PC-3 (cell line): ENCODE measurements around the gene PSPH. TPM values are rescaled to one million over a fixed set of nuclear protein-coding genes. Genes with fewer than 3 reads are reported as not detected.
"Not testable (repeated sequence)": the region's sequence is repeated elsewhere in the genome, so short reads cannot be mapped to it uniquely, and the experiment has no call there.

ENCODE experiments used
- ATAC-seq: fragments of 200-7000 bp; cut with Tn5 transposase; 2 replicates; pipeline ENCODE4 v1.9.1; 2020; ENCODE audit warnings: mild to moderate bottlenecking, moderate library complexity
- BruUV-seq: library from RNA; stranded (reverse); fragments of 400-500 nt; replicated peaks from 2 replicates; lab custom pipeline; 2021; lab: Mats Ljungman, UMichigan
- CTCF ChIA-PET: fragments of 300-600 bp; sonication (Branson Sonifier 250); formaldehyde crosslinking; loops from one replicate; lab custom pipeline; 2022; ENCODE audit warnings: antibody characterized with exemption; lab: Charles Lee
- POLR2A ChIA-PET: fragments of 300-600 bp; sonication (Branson Sonifier 250); formaldehyde crosslinking; loops from one replicate; lab custom pipeline; 2022; ENCODE audit warnings: antibody characterized with exemption; ENCODE audit not compliant: unreplicated experiment; lab: Charles Lee
- DNase-seq: peaks from one replicate; pipeline ENCODE4 v3.0.0-alpha.2; 2015
- H2AFZ ChIP-seq: fragments of 300-600 bp; sonication (generic); 2 replicates; pipeline ENCODE4 v1.6.0; 2016; ENCODE audit warnings: antibody characterized with exemption, low read length
- H3F3A ChIP-seq: fragments of 300-600 bp; sonication (generic); one replicate; pipeline ENCODE4 v1.6.0; 2017; ENCODE audit warnings: antibody characterized with exemption, low read length, control low read depth, mild to moderate bottlenecking; ENCODE audit not compliant: unreplicated experiment
- H3K27ac ChIP-seq: fragments of 300-600 bp; sonication (generic); 2 replicates; pipeline ENCODE4 v1.5.1; 2016; ENCODE audit warnings: mild to moderate bottlenecking, low read length
- H3K27me3 ChIP-seq: fragments of 300-600 bp; sonication (generic); 2 replicates; pipeline ENCODE4 v1.6.1; 2016; ENCODE audit warnings: low read length, mixed read lengths
- H3K36me3 ChIP-seq: fragments of 300-600 bp; sonication (generic); 2 replicates; pipeline ENCODE4 v1.6.1; 2016; ENCODE audit warnings: low read depth, mixed run types, low read length, mixed read lengths
- H3K4me1 ChIP-seq: fragments of 300-600 bp; sonication (generic); 2 replicates; pipeline ENCODE4 v1.5.1; 2016; ENCODE audit warnings: low read length; ENCODE audit not compliant: insufficient read depth
- H3K4me2 ChIP-seq: fragments of 300-600 bp; sonication (generic); 2 replicates; pipeline ENCODE4 v1.6.0; 2016; ENCODE audit warnings: low read length
- H3K4me3 ChIP-seq: fragments of 300-600 bp; sonication (generic); 2 replicates; pipeline ENCODE4 v1.5.1; 2016; ENCODE audit warnings: mild to moderate bottlenecking, low read length, mixed read lengths
- H3K79me2 ChIP-seq: fragments of 300-600 bp; sonication (generic); 2 replicates; pipeline ENCODE4 v1.6.1; 2017; ENCODE audit warnings: low read length, mixed read lengths
- H3K9ac ChIP-seq: fragments of 300-600 bp; sonication (generic); 2 replicates; pipeline ENCODE4 v1.6.0; 2016; ENCODE audit warnings: mild to moderate bottlenecking, low read length
- H3K9me2 ChIP-seq: fragments of 300-600 bp; sonication (generic); replicated peaks from 2 replicates; pipeline ENCODE4 v1.6.1; 2016; ENCODE audit warnings: mixed run types, low read length, mixed read lengths
- H3K9me3 ChIP-seq: fragments of 300-600 bp; sonication (generic); 2 replicates; pipeline ENCODE4 v1.6.1; 2016; ENCODE audit warnings: low read length, mixed read lengths
- H4K20me1 ChIP-seq: fragments of 300-600 bp; sonication (generic); 2 replicates; pipeline ENCODE4 v1.6.1; 2016; ENCODE audit warnings: low read length, mixed read lengths
- CTCF ChIP-seq: fragments of 300-600 bp; sonication (generic); conservative IDR thresholded peaks from 2 replicates; pipeline ENCODE4 v1.5.1; 2017; ENCODE audit warnings: antibody characterized with exemption, low read depth, mild to moderate bottlenecking, low read length
- EZH2 ChIP-seq: fragments of 300-600 bp; sonication (generic); IDR thresholded peaks from one replicate; pipeline ENCODE4 v1.6.1; 2017; ENCODE audit warnings: antibody characterized with exemption, mild to moderate bottlenecking, low read length; ENCODE audit not compliant: unreplicated experiment
- EZH2phosphoT487 ChIP-seq: fragments of 300-600 bp; sonication (generic); IDR thresholded peaks from 2 replicates; pipeline ENCODE4 v1.6.1; 2018; ENCODE audit warnings: mild to moderate bottlenecking, antibody characterized with exemption, low read length, borderline replicate concordance
- intact Hi-C: fragments of 100-400 bp; cut with micrococcal nuclease; formaldehyde crosslinking; loops from 2 replicates; pipeline ENCODE4 v1.9.0; 2023
- total RNA-seq: library from RNA; depleted of rRNA; stranded (reverse); fragments of >200 nt; gene quantifications from 2 replicates; pipeline ENCODE4 v1.2.3, GENCODE V29; 2014

The PSPH gene
- total RNA-seq, 1 experiment from 2014 or later, result 66.3 TPM

- CTCF ChIA-PET, result interaction anchor here (0.6 to 2.1 kb wide), 2 partner anchors 9 to 654 kb away, joined by 4 to 7 read pairs; no protein-coding TSS in a partner anchor
- intact Hi-C loops, result loop anchor here (1.0 kb wide), 2 partner anchors 70 to 433 kb away; no protein-coding TSS in a partner anchor
- no peak overlapping the region for H3K9ac ChIP-seq
- peaks cover 4% of the 10 kb centered on the region for H3K4me1 ChIP-seq
- H3K27ac ChIP-seq, result no peak overlapping the region
- no peaks in the 10 kb centered on the region for H3K27me3 ChIP-seq
- POLR2A ChIA-PET, result no interaction called here
- TF ChIP-seq CTCF, result peak; percentile 90
- no peak for TF ChIP-seq EZH2phosphoT487
- BruUV-seq, result no TSS peak
- peak; percentile 90 for DNase-seq
- H3K4me3 ChIP-seq, result no peak overlapping the region
- H3K36me3 ChIP-seq, result peaks cover 7% of the 10 kb centered on the region; the same call in 1 of the 2 replicates
- H3K9me3 ChIP-seq, result no peaks in the 10 kb centered on the region
- H3K4me2 ChIP-seq, result 0 out of 2 replicates have a peak overlapping the region, but pooled peaks have one; percentile 22
- peak overlapping the region; percentile 73; the same call in 1 of the 2 replicates for H2AFZ ChIP-seq
- no peaks in the 10 kb centered on the region for H3F3A ChIP-seq
- ATAC-seq, result peak; percentile 95
- no peaks in the 10 kb centered on the region for H3K9me2 ChIP-seq
- no peaks in the 10 kb centered on the region for H3K79me2 ChIP-seq
- H4K20me1 ChIP-seq, result no peaks in the 10 kb centered on the region
These were observed 23.1 kb upstream of the PSPH start for GRCh38 chr7:56074371-56074791.

GRCh38 chr7:56066376-56066775, 15.1 kb upstream of the PSPH start:
- H4K20me1 ChIP-seq, H3K27me3 ChIP-seq, H3K9me2 ChIP-seq, H3K27ac ChIP-seq, intact Hi-C loops, DNase-seq, H3K9me3 ChIP-seq, CTCF ChIA-PET, H3K4me2 ChIP-seq, H3K4me3 ChIP-seq, POLR2A ChIA-PET, ATAC-seq, H3K9ac ChIP-seq, BruUV-seq, H2AFZ ChIP-seq: not testable (repeated sequence)
- H3K36me3 ChIP-seq, result peaks cover 22% of the 10 kb centered on the region
- peaks cover 11% of the 10 kb centered on the region for H3K79me2 ChIP-seq
- H3K4me1 ChIP-seq, result peaks cover 23% of the 10 kb centered on the region
- peaks cover 24% of the 10 kb centered on the region for H3F3A ChIP-seq

- ATAC-seq (peak; percentile 84), DNase-seq (peak; percentile 85)
- peaks cover 16% of the 10 kb centered on the region for H3K79me2 ChIP-seq
- H3F3A ChIP-seq, result peaks cover 39% of the 10 kb centered on the region
- H2AFZ ChIP-seq, result peak within 1 kb of the TSS; percentile 81
- peak within 1 kb of the TSS; percentile 60 for H3K27ac ChIP-seq
- H3K9me2 ChIP-seq, result no peaks in the 10 kb centered on the region
- H4K20me1 ChIP-seq, result peaks cover 9% of the 10 kb centered on the region; the same call in 1 of the 2 replicates
- no peaks in the 10 kb centered on the region for H3K27me3 ChIP-seq
- peak within 1 kb of the TSS; percentile 94 for H3K4me3 ChIP-seq
- peak within 1 kb of the TSS; percentile 92 for H3K9ac ChIP-seq
- intact Hi-C loops, result no loop called here
- H3K9me3 ChIP-seq, result no peaks in the 10 kb centered on the region
- TF ChIP-seq EZH2 (no peak), EZH2phosphoT487 (no peak), CTCF (no peak)
- peaks cover 44% of the 10 kb centered on the region for H3K4me1 ChIP-seq
- ChIA-PET CTCF (interaction anchor here (0.7 to 1.8 kb wide), 4 partner anchors 10 to 423 kb away, joined by 3 to 9 read pairs (median 6); no protein-coding TSS in a partner anchor), POLR2A (interaction anchor here (0.7 to 1.4 kb wide), 3 partner anchors 13 to 99 kb away, joined by 5 to 23 read pairs (median 12); partner anchors contain the start of genes CCT6A and PSPH)
- peak within 1 kb of the TSS; percentile 78 for H3K4me2 ChIP-seq
- BruUV-seq, result TSS peak; percentile 42
- peaks cover 36% of the 10 kb centered on the region for H3K36me3 ChIP-seq
These were observed 12.8 kb upstream of the PSPH start, which contains the start of gene SUMF2 for GRCh38 chr7:56063882-56064625. SUMF2 (plus strand) TSS chr7:56064286; CDS start chr7:56064312, 26 bp downstream.
